Type B pancreatic cell (in vitro differentiated cells): Measurements from ENCODE around the gene GOLGA6A. TPM values are rescaled to one million over a fixed set of nuclear protein-coding genes. Genes with fewer than 3 reads are reported as not detected.
"Not testable (repeated sequence)": the region's sequence is repeated elsewhere in the genome, so short reads cannot be mapped to it uniquely, and the experiment has no call there.

ENCODE experiments used
- DNase-seq: peaks from one replicate; pipeline ENCODE4 v3.0.0; 2021; ENCODE audit warnings: mixed read lengths; ENCODE audit not compliant: unreplicated experiment; ENCODE audit errors: extremely low spot score
- H3K27ac Mint-ChIP-seq: 2 replicates; pipeline ENCODE4 v1.8.0; 2021; ENCODE audit warnings: mild to moderate bottlenecking, mixed read lengths
- H3K27me3 Mint-ChIP-seq: 2 replicates; pipeline ENCODE4 v1.8.0; 2021; ENCODE audit warnings: mixed read lengths
- H3K36me3 Mint-ChIP-seq: 2 replicates; pipeline ENCODE4 v1.8.0; 2021; ENCODE audit warnings: mixed read lengths
- H3K4me1 Mint-ChIP-seq: one replicate; pipeline ENCODE4 v1.8.0; 2021; ENCODE audit warnings: mixed read lengths; ENCODE audit not compliant: unreplicated experiment
- H3K4me3 Mint-ChIP-seq: 2 replicates; pipeline ENCODE4 v1.8.0; 2021; ENCODE audit warnings: mild to moderate bottlenecking, mixed read lengths
- H3K9me3 Mint-ChIP-seq: 2 replicates; pipeline ENCODE4 v1.8.0; 2021; ENCODE audit warnings: mixed read lengths
- CTCF ChIP-seq: fragments of 200-600 bp; sonication (generic); conservative IDR thresholded peaks from 2 replicates; pipeline ENCODE4 v1.5.0; 2021; ENCODE audit warnings: antibody characterized with exemption, mild to moderate bottlenecking
- total RNA-seq: library from RNA; stranded (reverse); gene quantifications from 2 replicates; pipeline ENCODE4 v1.2.1, GENCODE V29; 2021; ENCODE audit warnings: low replicate concordance

The GOLGA6A gene
- total RNA-seq, 1 donor from 2014 or later, result not detected

- DNase-seq, result no peak
- H3K4me3 Mint-ChIP-seq, result no peak overlapping the region
- H3K9me3 Mint-ChIP-seq, result no peaks in the 10 kb centered on the region
- H3K36me3 Mint-ChIP-seq, result no peaks in the 10 kb centered on the region
- peaks cover 12% of the 10 kb centered on the region for H3K4me1 Mint-ChIP-seq
- no peak overlapping the region for H3K27ac Mint-ChIP-seq
- no peak for TF ChIP-seq CTCF
- peaks cover 31% of the 10 kb centered on the region for H3K27me3 Mint-ChIP-seq
These were observed 28.8 kb downstream of the GOLGA6A start for GRCh38 chr15:74053517-74053916.

- H3K4me3 Mint-ChIP-seq, H3K9me3 Mint-ChIP-seq, H3K27ac Mint-ChIP-seq, H3K36me3 Mint-ChIP-seq, DNase-seq: not testable (repeated sequence)
- H3K4me1 Mint-ChIP-seq, result peaks cover 12% of the 10 kb centered on the region
- peaks cover 21% of the 10 kb centered on the region for H3K27me3 Mint-ChIP-seq
These were observed 29.8 kb downstream of the GOLGA6A start for GRCh38 chr15:74052271-74053260.

- H3K4me1 Mint-ChIP-seq, result peaks cover 12% of the 10 kb centered on the region
- no peak overlapping the region for H3K27ac Mint-ChIP-seq
These were observed 31.7 kb downstream of the GOLGA6A start for GRCh38 chr15:74050556-74051234.

GRCh38 chr15:74050127-74050526, 32.2 kb downstream of the GOLGA6A start:
- Mint-ChIP-seq H3K27ac (no peak overlapping the region), H3K4me3 (no peak overlapping the region), H3K4me1 (peaks cover 12% of the 10 kb centered on the region), H3K36me3 (no peaks in the 10 kb centered on the region), H3K27me3 (peaks cover 12% of the 10 kb centered on the region), H3K9me3 (no peaks in the 10 kb centered on the region)
- TF ChIP-seq CTCF, result no peak
- no peak for DNase-seq

More at GRCh38 chr15:74050556-74051234, 31.7 kb downstream of the GOLGA6A start:
- no peaks in the 10 kb centered on the region for H3K9me3 Mint-ChIP-seq
- no peaks in the 10 kb centered on the region for H3K36me3 Mint-ChIP-seq
- H3K4me3 Mint-ChIP-seq, result no peak overlapping the region
- no peak for TF ChIP-seq CTCF
- DNase-seq, result no peak
- H3K27me3 Mint-ChIP-seq, result peaks cover 14% of the 10 kb centered on the region

GRCh38 chr15:74046275-74046674, 36.1 kb downstream of the GOLGA6A start:
- Mint-ChIP-seq H3K9me3 (no peaks in the 10 kb centered on the region), H3K4me1 (peaks cover 4% of the 10 kb centered on the region), H3K36me3 (peaks cover 3% of the 10 kb centered on the region), H3K27me3 (no peaks in the 10 kb centered on the region), H3K4me3 (no peak overlapping the region), H3K27ac (no peak overlapping the region)
- TF ChIP-seq CTCF, result no peak
- no peak for DNase-seq
